Hematopoietic multipotent progenitor cell treated with erythropoietin and hydrocortisone succinate and interleukin-3 and kit ligand, for 17 days (in vitro differentiated cells): Measurements from ENCODE around the gene TFAM.
A peak's percentile ranks its signal among the peaks of the same experiment; 100 is the strongest.
"Not testable (repeated sequence)": the region's sequence is repeated elsewhere in the genome, so short reads cannot be mapped to it uniquely, and the experiment has no call there.

ENCODE experiments used
- DNase-seq: peaks from one replicate; pipeline ENCODE4 v3.0.0-alpha.2; 2015; ENCODE audit warnings: low spot score

Gene TFAM

DNA sequence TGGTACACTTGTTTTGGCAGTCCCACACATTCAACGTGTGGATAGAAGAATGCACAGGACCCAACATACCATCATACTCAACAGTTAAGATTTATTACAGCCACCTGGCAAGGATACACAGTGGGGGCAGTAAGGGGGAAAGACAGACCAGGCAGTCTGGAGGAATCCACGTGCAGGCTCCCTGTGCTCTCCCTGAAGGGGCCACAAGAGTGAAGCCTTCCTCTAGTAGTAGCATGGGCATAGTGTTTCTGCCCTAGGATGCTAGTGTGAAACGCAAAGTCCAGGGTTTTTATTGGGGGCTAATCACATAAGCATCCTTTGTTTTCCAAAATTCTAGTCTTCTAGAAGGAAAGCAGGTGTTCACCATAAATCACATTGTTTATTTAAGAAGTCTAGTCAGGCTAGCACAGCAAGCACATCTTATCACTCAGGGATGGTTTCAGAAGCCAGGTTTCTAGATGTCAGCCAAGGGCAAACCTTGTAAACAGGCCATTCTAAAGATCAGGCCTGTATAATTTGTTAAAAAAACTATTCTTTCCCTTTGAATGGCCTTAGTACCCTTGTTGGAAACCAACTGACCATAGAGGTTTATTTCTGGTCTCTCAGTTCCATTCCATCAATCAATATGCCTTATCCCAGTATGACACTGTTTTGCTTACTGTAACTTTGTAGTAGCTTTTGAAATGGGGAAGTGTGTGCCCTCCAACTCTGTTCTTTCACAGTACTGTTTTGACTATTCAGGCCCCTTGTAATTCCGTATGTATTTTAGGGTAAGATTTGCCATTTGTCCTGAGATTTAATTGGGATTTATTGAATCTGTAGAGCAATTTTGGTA, 12.4 kb upstream of the TFAM start:
- no peak for DNase-seq

DNA sequence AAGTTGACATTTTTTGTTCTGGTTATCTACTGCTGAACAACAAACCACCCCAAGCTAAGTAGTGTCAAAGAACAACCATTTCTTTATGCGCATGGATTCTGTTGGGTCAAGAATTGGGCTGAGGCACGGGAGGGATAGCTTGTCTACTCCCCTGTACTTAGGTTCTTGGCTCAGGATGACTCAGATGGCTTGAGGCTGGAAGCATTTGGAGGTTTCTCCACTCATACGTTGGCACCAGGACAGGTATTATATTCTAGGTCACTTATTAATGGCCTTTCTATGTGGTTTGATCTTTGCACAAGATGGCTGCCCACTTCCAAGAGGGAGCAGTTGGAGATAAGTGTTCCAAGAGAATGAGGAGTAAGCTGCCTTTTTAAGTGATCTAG, 11.8 kb upstream of the TFAM start:
- DNase-seq = no peak

DNA sequence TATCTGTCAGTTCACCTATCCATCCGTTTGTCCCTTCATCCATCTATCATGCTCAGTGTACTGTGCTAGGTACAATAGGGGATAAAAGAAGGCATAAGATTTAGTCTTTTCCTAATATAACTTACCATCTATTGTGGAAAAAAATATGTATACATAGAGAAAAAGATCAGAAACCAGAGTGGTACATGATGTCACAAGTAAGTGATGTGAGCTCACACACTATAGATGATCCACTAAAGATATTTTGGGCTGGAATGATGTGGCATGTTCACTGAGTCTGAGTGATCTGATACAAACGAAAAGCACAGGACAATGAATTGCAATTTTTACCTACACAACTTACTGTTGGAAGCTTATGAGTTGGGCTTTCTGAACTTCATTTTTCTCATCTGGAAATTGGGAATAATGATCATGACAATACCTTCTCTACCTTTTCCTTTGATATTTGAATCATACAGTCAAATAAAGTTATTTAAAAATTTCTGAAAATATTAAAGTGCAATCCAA, 2.7 kb upstream of the TFAM start:
- no peak for DNase-seq

DNA sequence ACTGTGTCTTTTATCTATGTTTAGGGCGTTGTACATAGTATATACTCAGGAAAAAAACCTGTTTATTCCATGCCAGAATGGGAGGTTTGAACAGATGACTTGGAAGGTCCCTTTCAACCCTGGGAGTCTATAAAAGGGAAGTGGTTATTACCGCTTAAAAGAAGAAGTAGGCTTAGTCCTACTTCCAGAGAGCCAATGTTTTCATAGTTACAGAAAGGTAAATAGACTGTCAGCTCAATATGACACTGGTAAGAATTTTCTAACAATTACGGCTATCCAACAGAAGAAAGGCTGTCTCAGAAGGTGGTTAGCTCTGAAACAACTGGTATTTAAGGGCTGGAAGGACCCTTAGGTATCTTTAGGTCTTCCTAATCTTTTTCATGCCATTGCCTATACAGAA, 1.1 kb upstream of the TFAM start:
- no peak for DNase-seq

DNA sequence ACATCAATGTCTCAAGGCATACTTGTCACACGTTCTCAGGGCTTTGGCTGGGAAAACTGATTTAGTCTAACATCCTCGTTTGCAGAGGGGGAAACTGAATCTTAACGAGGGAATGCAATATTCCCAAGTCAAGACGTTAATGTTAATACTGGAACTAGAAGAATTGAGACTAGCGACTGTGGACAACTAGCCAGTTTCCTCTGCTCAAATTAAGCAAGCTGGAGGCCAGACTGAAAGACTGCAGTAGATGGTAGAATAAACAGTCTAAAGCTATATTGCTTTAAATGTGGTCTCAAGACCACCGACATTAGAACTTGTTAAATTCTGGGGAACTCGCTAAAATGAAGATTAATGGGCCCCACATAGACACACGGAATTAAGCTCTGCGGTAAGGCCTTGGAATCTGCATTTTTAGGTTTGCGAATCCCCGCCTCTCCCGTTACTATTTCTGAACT, 639 bp upstream of the TFAM start:
- DNase-seq = no peak

DNA sequence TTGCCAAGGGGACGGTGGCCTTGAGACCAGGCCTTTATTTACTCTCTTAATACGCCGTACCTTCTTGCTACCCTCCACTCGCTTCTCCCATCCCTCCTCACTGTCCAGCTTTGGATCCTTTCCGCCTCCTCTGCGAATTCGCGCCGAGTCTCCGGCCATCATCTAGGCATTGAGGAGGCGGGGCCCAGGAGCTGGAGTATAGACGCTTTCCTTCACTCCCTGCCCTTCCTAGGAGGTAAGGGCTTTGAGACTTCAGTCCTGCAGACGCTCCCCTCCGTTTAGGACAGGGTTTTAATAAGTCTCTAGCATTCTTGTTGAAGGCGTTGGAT, 538 bp downstream of the TFAM start:
- peak; percentile 31 for DNase-seq

DNA sequence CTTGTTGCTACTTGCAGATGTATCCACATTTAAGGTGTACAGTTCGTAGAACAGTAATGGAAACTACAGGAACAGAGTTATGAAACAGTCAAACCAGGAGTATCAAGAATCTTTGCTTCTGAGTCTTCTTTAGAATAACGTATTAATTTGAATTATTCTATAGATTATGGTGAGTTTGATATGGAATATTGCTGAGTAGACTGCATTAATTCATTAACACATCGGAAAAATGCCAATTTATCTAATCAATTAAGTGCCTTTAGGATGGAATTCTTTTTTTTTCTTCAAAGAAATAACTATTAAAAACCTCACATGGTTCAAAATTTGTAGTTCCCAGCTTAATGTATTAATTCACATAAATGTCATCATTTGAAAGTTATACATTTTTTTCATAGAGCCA, 3.8 kb downstream of the TFAM start:
- no peak for DNase-seq

DNA sequence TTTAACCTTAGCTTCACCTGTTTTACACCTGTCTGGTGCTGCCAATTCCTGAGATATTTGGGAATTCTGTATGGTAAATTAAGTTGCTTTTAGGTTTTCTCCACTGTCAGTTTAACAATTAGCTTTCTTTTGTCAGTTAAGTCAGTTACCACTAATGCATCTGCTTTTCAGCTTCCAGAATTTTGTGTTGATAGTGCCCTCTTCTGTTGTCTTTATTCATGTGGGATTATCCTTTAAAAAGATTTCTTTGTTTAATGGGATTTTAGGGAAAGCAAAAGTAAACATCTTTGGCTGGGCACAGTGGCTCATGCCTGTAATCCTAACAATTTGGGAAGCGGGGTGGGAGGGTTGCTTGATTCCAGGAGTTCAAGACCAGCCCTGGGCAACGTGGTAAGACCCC, 8.1 kb downstream of the TFAM start:
- no peak for DNase-seq

DNA sequence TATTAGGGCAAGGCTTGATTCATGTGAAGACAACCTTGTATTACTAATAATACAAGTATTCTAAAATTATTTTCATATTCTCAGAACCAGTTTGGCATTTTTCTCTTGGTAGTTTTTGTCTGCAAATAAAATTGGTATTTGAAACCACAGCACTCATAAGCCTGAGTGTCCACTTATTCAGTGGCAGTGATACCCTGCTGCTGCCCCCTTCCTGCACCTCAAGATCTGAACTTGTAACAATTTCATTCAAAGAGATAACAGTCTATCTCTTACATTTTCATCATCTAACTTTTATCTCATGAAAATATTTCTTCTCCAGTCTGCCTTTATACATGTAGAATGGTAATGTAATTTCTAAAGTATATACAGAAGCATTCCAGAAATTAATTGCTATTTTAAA, 9.3 kb downstream of the TFAM start:
- DNase-seq = no peak

DNA sequence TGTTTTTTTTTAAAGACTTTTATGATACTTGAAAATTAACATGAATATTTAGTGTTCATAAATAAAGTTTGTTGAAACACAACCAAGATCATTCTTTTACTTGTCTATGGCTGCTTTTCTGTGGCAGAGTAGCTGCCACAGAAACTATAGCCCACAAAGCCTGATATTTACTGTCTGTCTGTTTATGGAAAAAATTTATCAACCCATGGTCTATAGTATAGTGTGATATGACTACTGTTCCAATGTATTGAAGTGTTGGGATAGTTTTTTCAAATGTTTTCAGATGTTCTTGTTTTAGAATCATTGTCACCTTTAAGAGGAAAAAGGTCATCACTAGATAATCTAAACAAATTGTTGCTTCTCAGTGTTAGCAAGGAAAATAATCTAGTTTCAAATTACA, 10.8 kb downstream of the TFAM start:
- DNase-seq = no peak

DNA sequence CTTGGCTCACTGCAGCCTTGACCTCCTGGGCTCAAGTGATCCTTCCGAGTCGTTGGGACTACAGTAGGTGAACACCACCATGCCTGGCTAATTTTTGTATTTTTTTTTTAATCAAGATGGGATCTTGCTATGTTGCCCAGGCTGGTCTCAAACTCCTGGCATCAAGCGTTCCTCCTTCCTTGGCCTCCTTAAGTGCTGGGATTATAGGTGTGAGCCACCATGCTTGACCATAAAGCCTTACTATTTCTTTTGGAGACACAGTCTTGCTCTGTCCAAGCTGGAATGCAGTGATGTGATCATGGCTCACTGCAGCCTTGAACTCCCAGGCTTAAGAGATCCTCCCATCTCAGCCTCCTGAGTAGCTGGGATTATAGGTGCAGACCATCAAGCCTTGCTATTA, 12.6 kb downstream of the TFAM start:
- DNase-seq = no peak

DNA sequence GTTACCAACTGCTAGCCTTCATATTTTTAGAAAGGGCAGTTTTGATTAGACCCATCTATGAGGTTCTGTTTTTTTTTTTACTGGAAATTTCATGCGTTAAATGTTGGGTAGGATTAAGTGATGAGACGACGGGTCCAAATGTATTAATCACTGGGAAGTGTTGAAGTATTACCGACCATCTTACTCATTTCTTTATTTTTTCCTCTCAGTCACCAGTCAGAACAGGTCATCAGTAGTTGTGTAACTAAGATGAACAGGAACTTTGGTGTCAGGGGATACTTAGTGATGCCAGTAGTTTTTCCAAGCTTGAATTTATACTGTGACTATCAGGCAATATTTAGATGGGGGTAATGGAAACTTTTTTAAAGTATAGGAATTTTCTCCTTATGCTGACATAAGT, 14.2 kb downstream of the TFAM start:
- no peak for DNase-seq

DNA sequence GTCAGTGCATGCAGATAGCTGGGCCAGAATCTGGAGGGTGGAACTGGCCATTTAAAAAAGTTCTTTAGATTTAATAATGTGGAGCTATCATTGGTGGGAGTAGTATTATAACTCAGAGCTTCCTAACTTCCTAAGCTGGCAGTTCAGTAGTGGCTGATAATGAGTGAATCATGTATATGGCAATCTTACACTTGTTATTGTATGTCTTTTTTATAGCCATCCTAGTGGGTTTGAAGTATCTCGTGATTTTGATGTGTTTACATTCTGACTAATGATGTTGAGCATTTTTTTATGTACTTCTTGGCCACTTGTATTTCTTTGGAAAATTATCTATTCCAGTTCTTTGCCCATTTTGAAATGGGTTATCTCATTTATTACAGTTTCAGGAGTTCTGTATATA, 15.4 kb downstream of the TFAM start:
- DNase-seq = no peak

DNA sequence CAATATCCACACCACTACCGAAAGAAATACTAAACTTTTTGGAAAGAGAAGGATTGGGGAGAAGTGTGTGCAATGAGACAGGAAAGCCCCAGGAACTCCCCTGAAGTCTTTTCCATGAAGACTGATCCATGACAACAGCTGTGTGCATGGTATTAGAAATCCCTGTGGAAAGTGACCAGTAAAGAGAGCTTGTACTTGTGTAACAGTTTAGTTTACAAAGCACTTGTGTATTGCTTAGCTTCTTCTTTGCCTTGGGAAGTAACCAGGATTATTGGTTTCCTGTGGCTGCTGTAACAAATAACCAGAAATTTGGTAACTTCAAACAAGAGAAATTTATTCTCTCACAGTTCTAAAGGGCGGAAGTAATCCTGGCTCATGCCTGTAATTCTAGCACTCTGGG, 18.8 kb downstream of the TFAM start:
- no peak for DNase-seq

DNA sequence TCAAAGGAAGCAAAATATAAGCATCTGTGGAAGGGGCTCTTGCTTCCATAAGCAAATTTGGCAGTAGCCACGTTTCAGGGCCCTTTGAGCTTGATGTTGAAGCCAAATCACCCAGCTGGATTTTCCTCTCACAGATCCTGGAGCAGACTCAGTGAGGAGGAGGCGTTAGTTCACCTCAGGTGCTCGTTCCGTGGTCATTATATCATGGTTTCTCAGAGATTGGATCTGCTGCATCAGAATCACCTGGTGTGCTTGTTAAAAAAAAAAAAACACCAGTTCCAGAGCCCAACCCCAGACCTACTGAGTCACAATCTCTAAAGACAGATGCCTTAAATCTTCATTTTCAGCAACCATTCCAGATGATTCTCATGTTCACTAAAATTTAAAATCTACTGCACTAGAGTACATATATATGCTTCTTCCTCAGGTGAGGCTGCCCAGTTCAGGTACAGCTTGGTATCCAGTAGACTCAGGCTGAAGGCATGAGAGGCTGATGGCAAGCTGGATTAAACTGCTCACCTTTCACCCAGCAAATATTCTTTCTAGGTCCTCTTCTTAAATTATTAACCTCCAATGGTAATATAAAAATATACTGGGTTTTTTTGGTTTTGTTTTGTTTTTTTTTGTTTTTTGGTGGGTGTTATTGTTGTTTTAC, 24.9 kb downstream of the TFAM start:
- DNase-seq = no peak

DNA sequence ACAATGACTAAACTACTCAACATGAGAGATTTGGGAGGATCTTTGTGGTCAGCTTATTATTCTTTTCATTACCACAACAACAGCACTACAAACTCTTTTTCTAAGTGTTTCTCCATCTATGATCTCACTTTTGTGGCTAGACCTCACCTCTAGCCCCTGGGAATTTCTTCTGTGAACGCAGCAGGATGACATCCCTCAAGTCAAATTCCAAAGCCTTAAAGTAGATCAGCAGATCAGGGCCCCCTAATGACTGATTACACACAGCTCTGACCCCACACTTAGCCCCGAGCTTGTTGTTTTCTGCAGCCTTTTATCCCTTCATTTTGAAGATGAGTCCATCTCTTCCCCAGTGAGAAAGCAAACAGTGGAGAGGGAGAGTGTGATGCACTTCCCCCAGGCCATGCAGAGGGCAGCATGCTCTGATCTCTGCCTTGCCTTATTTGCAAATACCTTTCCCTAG, 27.3 kb downstream of the TFAM start:
- DNase-seq = no peak

DNA sequence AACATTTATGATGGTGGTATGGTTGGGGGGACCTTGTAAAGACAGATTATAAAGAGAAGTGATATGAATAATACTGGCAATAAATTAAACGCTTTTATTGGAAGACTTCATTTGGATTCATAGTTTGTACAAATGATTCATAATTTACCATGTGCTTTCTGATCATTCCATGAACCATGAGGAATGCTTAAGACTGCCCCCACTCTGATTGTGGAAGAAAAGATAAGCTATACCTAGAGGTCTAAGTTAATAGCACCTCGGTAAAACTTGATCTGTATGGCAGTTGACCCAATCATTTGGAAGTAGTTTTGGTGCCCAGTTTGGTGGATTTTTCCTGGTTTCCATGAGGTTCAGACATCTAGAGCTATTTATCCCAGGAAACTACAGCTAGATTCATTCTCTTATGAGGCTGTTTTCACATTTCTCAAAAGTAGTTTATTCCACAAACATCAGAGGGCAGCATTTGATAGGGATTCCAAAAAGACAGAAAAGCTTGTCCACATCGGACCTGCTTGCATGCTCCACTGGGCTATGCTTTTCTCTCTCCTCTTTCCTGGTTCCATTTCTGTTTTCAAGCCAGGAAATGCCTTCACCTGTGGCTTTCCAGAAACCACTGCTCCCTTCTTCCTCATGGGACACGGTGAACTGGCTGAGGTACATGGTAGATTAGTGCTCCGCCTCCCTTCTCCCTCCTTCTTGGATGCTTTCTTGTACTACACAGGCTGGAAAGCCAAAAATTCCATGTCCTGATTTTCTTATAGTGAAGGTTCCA, 29.2 kb downstream of the TFAM start:
- no peak for DNase-seq

DNA sequence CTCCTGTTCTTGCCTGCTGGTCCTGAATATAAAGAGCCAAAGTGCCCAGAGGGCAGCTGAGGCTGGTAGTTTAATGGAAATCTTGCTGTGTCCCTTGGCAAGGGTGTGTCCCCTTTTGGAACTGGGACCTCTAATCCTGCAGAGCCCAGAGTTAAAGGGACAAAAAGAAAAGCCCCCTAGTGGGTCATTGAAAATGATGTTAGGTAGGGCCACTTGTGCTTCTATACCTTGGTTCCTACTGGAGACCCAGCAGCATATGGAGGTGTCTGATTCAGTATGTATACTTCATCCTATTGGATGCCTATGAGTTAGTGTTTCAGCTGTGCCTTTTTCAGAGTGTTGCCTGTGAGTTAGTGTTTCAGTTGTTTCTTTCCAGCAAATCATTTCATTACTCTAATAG, 30.5 kb downstream of the TFAM start:
- DNase-seq = no peak

DNA sequence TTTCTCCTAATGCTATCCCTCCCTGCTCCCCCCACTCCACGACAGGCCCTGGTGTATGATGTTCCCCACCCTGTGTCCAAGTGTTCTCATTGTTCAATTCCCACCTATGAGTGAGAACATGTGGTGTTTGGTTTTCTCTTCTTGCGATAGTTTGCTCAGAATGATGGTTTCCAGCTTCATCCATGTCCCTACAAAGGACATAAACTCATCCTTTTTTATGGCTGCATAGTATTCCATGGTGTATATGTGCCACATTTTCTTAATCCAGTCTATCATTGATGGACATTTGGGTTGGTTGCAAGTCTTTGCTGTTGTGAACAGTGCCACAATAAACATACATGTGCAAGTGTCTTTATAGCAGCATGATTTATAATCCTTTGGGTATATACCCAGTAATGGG, 32.7 kb downstream of the TFAM start:
- not testable (repeated sequence) for DNase-seq

DNA sequence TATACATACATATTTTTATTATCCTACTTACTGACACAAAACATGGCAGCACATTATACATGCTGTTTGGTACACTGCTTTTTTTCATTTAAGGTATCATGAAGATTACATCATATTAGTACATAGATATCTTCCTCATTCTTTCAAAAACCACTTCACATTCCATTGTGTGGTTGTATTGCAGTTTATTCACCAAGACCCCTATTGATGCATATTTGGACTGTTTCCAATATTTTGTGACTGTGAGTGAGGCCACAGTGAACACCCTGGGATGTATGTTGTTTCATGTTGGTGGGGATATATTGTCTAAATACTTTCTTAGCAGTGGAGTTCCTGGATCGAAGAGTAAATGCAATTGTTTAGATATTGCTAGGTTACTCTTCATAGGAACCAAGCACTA, 39.0 kb downstream of the TFAM start:
- no peak for DNase-seq

DNA sequence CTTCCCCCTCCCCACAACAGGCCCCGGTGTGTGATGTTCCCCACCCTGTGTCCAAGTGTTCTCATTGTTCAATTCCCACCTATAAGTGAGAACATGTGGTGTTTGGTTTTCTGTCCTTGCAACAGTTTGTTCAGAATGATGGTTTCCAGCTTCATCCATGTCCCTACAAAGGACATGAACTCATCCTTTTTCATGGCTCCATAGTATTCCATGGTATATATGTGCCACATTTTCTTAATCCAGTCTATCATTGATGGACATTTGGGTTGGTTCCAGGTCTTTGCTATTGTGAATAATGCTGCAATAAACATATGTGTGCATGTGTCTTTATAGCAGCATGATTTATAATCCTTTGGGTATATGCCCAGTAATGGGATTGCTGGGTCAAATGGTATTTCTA, 43.2 kb downstream of the TFAM start:
- not testable (repeated sequence) for DNase-seq

DNA sequence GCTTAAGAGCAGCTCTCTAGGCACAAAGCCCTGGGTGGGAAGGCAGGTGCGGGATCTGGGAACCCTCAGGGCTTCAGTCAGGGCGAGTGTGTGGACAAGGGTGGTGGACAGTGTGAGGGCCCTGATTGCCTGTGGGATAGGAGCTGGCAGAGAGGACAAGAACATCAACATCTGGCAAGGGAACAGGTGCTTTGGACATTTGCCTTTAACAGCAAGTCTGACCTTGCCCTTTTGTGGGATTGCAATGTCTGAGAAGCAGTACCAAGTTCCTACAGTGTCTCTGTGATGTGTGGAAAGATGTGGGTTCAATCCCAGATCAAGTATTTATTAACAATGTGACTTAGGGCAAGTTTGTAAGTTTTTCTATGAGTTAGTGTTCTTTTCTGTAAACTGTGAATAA, 46.7 kb downstream of the TFAM start:
- no peak for DNase-seq

DNA sequence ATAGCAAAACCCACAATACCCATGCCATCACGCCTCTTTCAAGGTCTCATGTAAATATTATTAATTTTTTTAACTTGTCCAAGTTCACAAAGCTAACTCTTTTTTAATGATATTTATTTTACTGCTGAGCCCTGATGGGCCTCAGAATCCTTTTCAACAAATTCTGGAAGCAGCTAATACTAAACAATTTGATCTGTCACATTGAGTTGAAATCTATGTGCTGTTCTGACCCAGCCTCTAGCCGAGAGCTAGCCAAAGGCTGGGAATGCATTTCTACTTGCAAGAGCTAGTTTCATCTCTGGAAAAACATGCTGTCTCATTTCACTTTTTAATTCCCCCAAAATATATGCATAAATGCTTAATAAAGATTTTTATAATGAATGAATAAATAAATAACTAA, 47.9 kb downstream of the TFAM start:
- no peak for DNase-seq
